Measurements from ENCODE around the gene RASA2. TPM values are rescaled to one million over a fixed set of nuclear protein-coding genes. Genes with fewer than 3 reads are reported as not detected.
"Not testable (repeated sequence)": the region's sequence is repeated elsewhere in the genome, so short reads cannot be mapped to it uniquely, and the experiment has no call there.

RASA2 gene
- total RNA-seq, 1 donor from 2014 or later = 35.9 TPM

DNA sequence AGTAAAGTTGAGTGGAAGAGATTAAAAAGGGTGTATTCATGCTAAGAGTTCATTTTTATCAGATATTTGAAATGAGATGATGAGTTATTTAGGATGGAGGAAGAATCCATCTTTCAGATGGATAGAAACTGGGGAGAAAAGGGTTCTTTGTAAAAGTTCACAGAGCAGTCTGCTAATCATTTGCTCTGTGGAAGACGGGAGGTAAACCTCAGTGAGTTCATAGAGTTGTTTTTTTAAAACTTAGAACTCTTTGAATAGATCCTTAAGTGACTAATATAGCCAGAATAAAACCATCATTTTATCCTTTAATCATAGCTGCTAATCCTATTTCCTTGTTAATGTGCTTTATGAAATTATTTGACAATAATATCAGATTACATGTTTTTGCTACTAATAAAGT is 5.1 kb downstream of the RASA2 start:
- no peak for FAIRE-seq
- DNase-seq (ENCODE audit: low spot score in 2 of 2) = no peak

DNA sequence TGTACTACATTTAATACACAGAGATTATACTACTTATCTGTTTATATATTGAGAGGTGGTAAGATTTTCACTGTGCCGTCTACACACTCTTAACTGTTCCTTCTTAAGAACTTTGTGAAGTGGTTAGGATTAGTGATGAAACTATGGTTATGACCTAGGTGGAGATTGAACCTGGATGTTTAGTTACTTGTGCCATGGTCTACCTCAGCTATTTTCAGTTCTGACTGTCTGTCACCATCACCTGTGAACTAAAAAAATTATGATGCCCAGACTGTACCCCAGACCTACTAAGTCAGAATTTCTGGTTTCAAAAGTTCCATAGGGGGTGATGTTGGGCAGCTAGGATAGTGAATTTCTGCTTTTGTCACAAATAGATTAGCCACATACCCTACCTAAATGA is 6.4 kb downstream of the RASA2 start:
- FAIRE-seq (no peak), DNase-seq (ENCODE audit: low spot score in 2 of 2) (no peak)

GRCh38 chr3:141497589-141497988 is 10.8 kb downstream of the RASA2 start:
- FAIRE-seq; DNase-seq (ENCODE audit: low spot score in 2 of 2): not testable (repeated sequence)

- DNase-seq (ENCODE audit: low spot score in 2 of 2) = no peak
Measured at GRCh38 chr3:141498598-141499223, 11.9 kb downstream of the RASA2 start.

DNA sequence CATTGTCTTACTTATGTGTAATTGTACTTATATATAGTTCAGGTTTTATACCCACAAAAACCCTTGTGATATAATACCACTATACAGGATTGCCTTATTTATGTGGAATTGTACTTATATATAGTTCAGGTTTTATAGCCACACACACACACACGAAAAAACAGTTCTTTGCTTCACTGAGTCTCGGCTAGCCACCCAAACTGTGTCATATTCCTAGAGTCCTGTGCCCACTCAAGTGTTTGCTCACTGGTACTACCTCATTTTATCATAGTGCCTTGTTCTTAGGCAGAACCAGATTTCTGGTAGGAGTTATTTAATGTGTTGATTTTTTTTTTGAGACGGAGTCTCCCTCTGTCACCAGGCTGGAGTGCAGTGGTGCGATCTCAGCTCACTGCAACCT is 12.5 kb downstream of the RASA2 start:
- DNase-seq (ENCODE audit: low spot score in 2 of 2) (no peak), FAIRE-seq (no peak)

More at GRCh38 chr3:141498598-141499223, 11.9 kb downstream of the RASA2 start:
- no peak for FAIRE-seq

DNA sequence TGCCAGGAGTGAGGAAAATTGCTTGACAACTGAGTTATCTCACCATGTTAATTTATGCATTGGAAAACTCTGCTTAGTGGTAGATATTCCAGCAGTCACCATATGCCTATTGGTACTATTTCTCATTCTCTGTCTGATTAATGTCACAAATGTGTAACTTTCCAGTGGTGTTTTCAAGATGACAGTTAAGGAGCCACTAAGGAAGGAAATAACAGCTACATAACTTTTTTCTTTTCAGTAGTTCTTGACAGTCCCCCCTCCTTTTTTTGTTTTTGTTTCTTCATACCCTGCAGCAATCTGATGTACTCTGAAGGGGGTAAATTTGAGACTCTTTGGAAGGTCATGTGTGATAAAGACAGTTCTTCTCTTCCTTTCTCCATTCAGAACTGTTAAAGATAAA is 13.1 kb downstream of the RASA2 start:
- FAIRE-seq (no peak), DNase-seq (ENCODE audit: low spot score in 2 of 2) (no peak)

DNA sequence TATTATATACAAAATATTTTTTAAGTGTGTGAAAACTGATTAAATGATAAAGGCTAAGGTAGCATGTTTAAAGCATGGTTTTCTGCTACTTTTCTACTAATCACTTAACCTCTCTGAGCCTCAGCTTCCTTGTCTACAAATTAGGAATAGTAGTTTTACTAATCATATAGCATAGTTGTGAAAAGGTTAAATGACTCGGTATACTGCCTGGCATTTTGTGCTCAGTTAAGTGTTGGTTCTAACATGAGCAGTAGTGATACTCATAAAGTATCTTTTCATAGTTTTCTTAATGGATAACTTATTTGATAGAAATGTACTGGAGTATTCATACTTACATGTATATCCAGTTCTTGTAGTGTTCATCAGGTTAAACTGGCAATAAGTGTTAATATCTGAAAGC is 13.6 kb downstream of the RASA2 start:
- DNase-seq (ENCODE audit: low spot score in 2 of 2) (no peak), FAIRE-seq (no peak)

GRCh38 chr3:141505166-141505565 is 18.3 kb downstream of the RASA2 start:
- no peak for FAIRE-seq
- DNase-seq (ENCODE audit: low spot score in 2 of 2) = no peak

- DNase-seq (ENCODE audit: low spot score in 2 of 2) (no peak), FAIRE-seq (no peak)
Measured at GRCh38 chr3:141506071-141506470, 19.2 kb downstream of the RASA2 start.

GRCh38 chr3:141507392-141508066 is 20.7 kb downstream of the RASA2 start:
- FAIRE-seq (no peak), DNase-seq (ENCODE audit: low spot score in 2 of 2) (no peak)

GRCh38 chr3:141508067-141508436 is 21.2 kb downstream of the RASA2 start:
- DNase-seq (ENCODE audit: low spot score in 2 of 2) = no peak
- FAIRE-seq = no peak

DNA sequence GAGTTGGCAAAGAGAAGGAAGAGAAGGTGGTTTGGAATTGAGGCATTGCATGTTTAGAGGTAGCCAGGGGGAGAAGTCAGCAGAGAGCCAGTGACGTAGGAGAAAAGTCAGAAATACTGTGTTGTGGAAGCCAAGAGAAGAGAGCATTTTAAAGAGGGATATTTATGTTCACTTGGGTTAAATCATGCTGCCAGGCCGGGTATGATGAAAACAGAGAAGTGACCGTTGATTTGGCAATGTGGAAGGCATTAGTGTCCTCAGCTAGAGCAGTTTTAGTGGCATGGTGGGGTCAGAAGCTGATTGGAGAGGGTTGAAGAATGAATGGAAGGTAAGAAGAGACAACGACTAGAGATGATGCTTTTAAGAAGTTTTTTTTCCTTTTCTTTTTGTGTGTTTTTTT is 24.5 kb downstream of the RASA2 start:
- DNase-seq (ENCODE audit: low spot score in 2 of 2) (no peak), FAIRE-seq (no peak)

- DNase-seq (ENCODE audit: low spot score in 2 of 2) = no peak
- FAIRE-seq = no peak
Measured at GRCh38 chr3:141514382-141514781, 27.6 kb downstream of the RASA2 start.

DNA sequence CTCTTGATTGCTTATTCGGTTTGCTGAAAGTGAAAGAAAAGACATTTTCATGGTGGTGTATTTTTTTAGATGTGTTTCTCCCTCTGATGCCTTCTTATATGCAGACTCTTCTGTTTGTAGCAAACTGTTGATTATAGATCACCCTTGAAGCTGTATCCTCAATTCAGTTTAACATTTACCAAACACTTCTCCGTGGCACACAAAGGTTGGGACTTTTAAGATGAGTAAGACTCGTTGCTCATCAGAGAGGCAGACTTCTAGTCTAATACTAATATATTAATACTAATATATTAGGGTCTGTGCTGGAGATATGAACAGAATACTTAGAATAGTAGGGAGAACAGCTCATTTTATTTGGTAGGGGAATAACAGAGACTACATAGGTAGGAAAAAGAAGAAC is 32.8 kb downstream of the RASA2 start:
- DNase-seq (ENCODE audit: low spot score in 2 of 2) (no peak), FAIRE-seq (no peak)

DNA sequence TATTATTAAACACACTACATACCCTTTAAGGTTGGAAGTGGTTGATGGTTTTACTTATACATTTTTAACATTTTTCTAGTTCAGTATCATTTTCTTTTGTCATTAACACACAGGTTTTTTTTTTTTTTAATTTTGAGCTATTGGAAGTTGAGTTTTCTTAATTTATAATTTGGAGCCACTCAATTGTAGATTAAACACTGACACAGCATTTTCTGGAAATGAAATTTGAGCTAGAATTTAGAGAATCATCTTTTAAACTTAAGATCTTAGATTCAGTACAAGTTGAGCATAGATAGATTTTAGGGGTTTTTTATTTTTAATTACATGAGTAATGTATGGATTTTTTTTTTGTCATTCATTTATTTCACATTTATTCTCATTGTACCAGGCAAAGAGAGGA is 35.0 kb downstream of the RASA2 start:
- no peak for FAIRE-seq

DNA sequence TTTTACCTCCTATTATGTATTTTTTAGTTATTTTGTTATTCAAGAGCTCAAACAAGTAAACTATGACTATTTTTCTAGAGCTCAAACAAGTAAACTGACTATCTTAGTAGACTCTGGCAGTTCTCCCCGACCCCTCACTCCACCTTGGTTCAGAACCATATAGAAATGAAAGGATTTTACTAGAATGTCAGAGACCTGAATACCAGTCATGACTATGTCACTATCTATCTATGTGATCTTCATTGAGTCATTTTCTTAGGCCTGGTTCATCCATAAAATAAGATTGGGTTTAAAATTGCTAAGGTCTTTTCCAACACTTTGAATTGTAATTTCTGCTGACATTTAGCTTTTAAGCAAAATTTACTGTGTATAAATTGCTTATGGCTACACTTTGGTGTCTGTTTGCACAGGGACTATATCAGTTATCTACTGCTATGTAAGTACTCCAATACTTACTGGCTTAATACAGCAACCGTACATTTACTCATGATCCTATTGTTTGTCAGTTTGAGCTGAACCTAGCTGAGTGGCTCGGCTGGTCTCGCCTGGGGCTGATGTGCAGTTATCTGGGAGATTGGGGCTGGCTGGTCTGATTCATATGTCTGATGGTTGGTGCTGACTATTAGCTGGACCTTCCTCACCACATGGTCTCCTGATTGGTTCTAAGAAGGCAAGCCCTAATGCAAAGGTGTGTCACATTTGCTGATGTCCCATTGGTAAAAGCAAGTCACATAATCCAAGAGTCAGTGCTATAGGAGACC is 37.0 kb downstream of the RASA2 start:
- no peak for FAIRE-seq
- no peak for DNase-seq (ENCODE audit: low spot score in 2 of 2)

More for the DNA sequence above, 35.0 kb downstream of the RASA2 start:
- no peak for DNase-seq (ENCODE audit: low spot score in 2 of 2)

- DNase-seq (ENCODE audit: low spot score in 2 of 2) = no peak
- no peak for FAIRE-seq
Measured at GRCh38 chr3:141524988-141525387, 38.2 kb downstream of the RASA2 start.

DNA sequence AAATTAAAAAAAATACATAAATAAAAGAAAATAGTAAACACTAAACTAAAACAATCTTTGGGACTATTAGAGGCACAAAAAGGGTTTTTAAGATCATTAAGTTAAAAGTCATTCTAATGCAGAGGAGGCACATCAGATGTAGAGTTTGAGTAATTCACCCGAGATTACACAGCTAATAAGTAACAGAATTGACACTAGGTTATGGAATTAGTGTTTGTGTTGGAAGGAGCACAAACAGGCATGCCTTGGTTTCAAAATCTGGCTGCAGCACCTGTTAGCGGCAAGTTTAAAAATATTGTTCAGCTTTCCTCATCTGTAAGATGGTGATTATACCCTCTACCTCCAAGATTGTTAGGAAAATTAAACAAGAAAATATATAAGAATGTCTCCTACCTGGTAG is 39.0 kb downstream of the RASA2 start:
- DNase-seq (ENCODE audit: low spot score in 2 of 2) = no peak
- no peak for FAIRE-seq

DNA sequence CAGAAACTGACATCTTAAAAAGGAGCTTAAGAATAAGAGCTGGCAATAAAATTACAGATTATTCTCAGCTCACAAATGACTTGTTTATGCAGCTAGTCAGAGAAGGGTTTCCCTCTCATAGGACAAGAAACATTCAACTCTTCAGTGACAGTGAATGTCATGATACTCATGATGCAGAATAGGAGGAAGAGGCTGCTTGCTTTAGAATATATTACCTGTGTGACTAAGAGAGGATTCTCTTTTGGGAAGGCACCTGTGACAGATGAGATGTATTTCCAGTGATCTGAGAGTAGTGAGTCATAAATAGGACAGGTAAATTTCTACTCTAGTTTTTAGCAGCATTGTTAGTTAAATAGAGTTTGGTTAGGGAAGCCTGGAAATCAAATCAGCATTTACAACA is 39.9 kb downstream of the RASA2 start:
- DNase-seq (ENCODE audit: low spot score in 2 of 2) (no peak), FAIRE-seq (no peak)

GRCh38 chr3:141528800-141529199 is 42.0 kb downstream of the RASA2 start:
- FAIRE-seq (no peak), DNase-seq (ENCODE audit: low spot score in 2 of 2) (no peak)

GRCh38 chr3:141529256-141529655 is 42.4 kb downstream of the RASA2 start:
- FAIRE-seq = no peak
- DNase-seq (ENCODE audit: low spot score in 2 of 2) = no peak

All from frontal cortex (tissue), 4 donors.